ENCODE results near the gene CBFB. TPM values are rescaled to one million over a fixed set of nuclear protein-coding genes. Genes with fewer than 3 reads are reported as not detected.
A peak's percentile ranks its signal among the peaks of the same experiment; 100 is the strongest.

The CBFB gene
- total RNA-seq, 2 donors from 2014 or later = 78.5 to 85.4 TPM

DNA sequence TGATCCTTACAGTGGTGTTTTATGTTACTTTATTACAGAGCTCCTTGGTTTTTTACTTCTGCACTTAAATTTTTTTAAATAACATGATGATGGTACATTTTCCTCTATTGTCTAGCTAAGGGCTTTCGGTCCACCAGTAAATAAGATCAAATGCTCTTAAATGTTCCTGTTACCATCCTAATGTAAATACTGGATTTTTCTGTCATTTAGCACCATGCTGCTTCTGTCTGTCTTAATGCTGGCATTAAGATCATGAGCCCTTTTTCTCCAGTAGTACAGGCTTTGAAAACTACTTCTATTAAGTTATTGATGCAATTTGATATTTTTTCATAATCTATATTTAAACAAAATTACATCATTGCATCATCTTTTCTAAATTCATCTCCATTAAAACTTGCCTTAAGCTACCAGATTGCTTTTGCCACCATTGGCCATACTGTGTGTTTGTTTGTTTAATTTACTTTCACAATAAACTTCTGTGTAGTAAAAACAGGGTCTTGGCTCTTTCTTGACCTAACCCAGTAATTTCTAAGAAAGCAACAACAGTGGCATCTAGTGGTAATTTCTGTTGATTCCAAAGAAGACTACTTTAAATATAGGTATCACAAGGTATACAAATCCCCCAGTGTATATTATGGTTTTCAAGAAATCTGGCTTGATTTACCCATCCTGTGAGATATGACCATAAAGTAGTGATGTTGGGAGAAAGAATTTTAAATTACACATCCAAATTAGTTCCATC is 71.8 kb downstream of the CBFB start:
- no peaks in the 10 kb centered on the region for H3K9me3 ChIP-seq (ENCODE audit: control insufficient read depth, low read length, poor library complexity, severe bottlenecking)
- H3K27me3 Mint-ChIP-seq = no peaks in the 10 kb centered on the region
- DNase-seq (no peak), ATAC-seq (peak; percentile 39)
- peaks cover 2% of the 10 kb centered on the region for H3K4me1 Mint-ChIP-seq
- H3K4me3 Mint-ChIP-seq = no peak overlapping the region
- peak overlapping the region; percentile 4 for H3K27ac Mint-ChIP-seq
- no peaks in the 10 kb centered on the region for H3K36me3 Mint-ChIP-seq (ENCODE audit: low read depth)

DNA sequence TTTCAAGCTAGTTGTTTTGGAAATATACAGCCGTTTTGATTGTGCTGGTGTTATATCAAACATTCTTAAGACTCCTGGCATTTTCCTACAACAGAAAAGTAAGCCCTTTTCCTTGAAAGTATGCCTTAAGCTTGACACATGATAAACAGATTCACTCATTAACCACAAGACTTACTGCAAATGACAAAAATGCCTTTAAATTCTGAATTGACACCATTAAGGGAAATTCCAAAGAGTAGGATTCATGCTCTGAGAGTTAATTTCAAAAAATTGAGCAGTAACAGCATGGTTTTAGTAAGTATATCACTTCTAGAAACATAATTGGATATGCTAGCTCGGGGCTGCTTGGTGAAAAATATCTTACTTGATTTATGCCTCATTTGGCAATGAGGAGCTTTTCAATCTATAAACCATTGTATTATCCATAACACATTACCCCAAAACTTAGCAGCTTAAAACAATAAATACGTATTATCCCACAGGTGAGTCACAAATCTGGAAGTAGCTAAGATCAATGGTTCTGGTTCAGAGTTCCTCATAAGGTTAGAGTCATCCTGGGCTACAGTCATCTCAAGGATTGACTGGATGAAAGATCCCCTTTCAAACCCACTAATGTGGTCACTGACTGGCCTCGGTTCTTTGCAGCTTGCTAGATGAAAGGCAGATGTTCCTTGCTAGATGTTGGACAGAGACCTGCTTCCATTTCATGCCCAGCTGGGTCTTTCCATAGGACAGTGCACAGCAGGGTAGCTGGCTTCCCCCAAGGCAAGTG is 72.5 kb downstream of the CBFB start:
- Mint-ChIP-seq H3K27me3 (no peaks in the 10 kb centered on the region), H3K36me3 (ENCODE audit: low read depth) (no peaks in the 10 kb centered on the region), H3K4me3 (no peak overlapping the region), H3K4me1 (peaks cover 2% of the 10 kb centered on the region), H3K27ac (peak overlapping the region; percentile 4)
- DNase-seq = no peak
- no peaks in the 10 kb centered on the region for H3K9me3 ChIP-seq (ENCODE audit: control insufficient read depth, low read length, poor library complexity, severe bottlenecking)
- no peak for ATAC-seq

DNA sequence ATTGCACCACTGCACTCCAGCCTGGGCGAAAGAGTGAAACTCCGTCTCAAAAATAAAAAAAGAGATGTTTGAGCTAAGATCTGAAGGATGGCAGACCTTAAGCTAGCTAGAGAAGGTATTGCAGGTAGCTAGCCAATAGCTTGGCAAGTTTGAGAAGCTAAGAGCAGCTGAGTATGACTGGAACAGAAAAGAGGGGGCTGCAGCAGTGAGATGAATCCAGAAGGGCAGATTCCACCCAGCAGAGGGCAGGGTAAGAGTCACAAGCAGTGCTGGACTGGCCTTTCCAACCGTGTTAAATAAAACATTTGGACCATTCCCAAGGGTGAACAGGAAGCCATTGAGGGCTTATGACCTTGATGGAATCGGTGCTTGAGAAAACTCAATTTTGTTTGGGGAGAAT is 75.1 kb downstream of the CBFB start:
- Mint-ChIP-seq H3K4me3 (no peak overlapping the region), H3K27ac (peak overlapping the region; percentile 62), H3K4me1 (peaks cover 2% of the 10 kb centered on the region), H3K27me3 (no peaks in the 10 kb centered on the region), H3K36me3 (ENCODE audit: low read depth) (no peaks in the 10 kb centered on the region)
- H3K9me3 ChIP-seq (ENCODE audit: control insufficient read depth, low read length, poor library complexity, severe bottlenecking) = no peaks in the 10 kb centered on the region
- no peak for DNase-seq
- ATAC-seq = no peak

DNA sequence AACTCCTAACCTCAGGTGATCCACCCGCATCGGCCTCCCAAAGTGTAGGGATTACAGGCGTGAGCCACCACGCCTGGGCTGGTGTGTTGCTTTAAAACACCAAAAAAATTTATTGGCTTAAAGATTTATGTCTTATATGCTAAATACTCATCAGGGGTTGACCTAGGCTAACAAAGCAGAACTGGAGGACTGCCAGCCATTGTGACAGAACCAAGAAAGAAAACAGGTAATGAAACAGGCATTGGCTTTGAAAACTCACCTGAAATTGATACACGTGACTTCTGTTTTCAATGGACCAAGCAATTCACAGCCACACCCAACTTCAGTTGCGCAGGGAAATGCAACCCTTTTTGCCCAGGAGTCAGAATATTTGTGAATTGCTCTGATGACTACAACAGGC is 75.9 kb downstream of the CBFB start:
- no peaks in the 10 kb centered on the region for H3K9me3 ChIP-seq (ENCODE audit: control insufficient read depth, low read length, poor library complexity, severe bottlenecking)
- H3K27me3 Mint-ChIP-seq = no peaks in the 10 kb centered on the region
- no peak overlapping the region for H3K27ac Mint-ChIP-seq
- DNase-seq (no peak), ATAC-seq (no peak)
- H3K36me3 Mint-ChIP-seq (ENCODE audit: low read depth) = no peaks in the 10 kb centered on the region
- no peak overlapping the region for H3K4me3 Mint-ChIP-seq
- peaks cover 8% of the 10 kb centered on the region for H3K4me1 Mint-ChIP-seq

DNA sequence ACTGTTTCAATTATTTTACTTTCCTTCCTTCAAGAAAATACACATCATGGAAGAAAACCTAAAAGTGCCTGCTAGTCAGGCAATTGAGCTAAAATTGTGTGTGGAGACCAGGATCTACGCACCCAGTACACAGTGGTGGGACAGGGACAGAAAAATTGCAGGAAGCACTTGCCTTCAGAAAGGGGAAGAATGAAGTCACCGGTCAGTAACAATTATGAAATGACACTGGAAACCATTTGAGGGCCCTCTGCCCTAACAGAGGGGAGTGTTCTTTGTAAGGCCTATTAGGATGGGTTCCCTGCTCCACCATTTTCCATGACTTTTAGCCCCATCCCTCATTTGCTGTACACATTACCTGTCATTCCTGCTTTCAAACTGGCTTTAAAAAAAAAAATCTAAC is 76.3 kb downstream of the CBFB start:
- ATAC-seq = no peak
- H3K4me3 Mint-ChIP-seq = no peak overlapping the region
- H3K36me3 Mint-ChIP-seq (ENCODE audit: low read depth) = no peaks in the 10 kb centered on the region

DNA sequence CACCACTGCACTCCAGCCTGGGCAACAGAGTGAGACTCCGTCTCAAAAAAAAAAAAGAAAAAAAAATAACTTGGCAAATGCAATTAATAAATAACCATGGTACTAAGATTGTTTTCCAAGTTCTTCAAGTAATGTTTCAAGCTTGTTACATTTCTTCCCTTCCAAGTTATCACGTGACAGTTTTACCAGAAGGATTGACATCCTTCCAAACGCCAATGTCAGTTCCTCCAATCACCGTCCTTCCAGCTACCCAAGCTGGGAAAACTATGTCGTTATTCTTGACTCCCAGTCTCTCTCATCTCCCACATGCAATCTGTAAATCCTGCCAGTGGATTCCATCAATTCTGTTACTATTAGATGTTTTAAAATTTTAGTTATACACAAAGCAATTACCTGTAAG is 76.9 kb downstream of the CBFB start:
- Mint-ChIP-seq H3K27me3 (no peaks in the 10 kb centered on the region), H3K36me3 (ENCODE audit: low read depth) (no peaks in the 10 kb centered on the region), H3K4me1 (peaks cover 15% of the 10 kb centered on the region), H3K4me3 (no peak overlapping the region), H3K27ac (no peak overlapping the region)
- no peak for DNase-seq
- H3K9me3 ChIP-seq (ENCODE audit: control insufficient read depth, low read length, poor library complexity, severe bottlenecking) = no peaks in the 10 kb centered on the region
- no peak for ATAC-seq

More for the DNA sequence above, 76.3 kb downstream of the CBFB start:
- DNase-seq = no peak
- no peaks in the 10 kb centered on the region for H3K9me3 ChIP-seq (ENCODE audit: control insufficient read depth, low read length, poor library complexity, severe bottlenecking)
- H3K27me3 Mint-ChIP-seq = no peaks in the 10 kb centered on the region
- peaks cover 10% of the 10 kb centered on the region for H3K4me1 Mint-ChIP-seq
- no peak overlapping the region for H3K27ac Mint-ChIP-seq

DNA sequence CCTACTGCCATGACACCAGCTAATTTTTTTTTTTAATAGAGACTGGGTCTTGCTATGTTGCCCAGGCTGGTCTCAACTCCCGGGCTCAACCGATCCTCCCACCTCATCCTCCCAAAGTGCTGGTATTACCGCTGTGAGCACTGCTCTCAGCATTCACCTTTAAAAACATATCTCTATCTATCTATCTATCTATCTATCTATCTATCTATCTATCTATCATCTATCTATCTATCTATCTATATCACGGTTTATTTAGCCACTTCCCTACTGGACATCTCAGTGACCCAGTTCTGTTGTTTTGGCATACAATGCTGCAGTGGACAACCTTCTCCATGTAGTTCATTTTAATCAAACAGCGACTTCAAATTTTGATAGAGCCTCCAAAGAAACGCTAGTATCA is 79.5 kb downstream of the CBFB start:
- Mint-ChIP-seq H3K4me1 (peaks cover 29% of the 10 kb centered on the region), H3K36me3 (ENCODE audit: low read depth) (peaks cover 2% of the 10 kb centered on the region), H3K27me3 (no peaks in the 10 kb centered on the region), H3K4me3 (no peak overlapping the region), H3K27ac (no peak overlapping the region)
- ATAC-seq (no peak), DNase-seq (no peak)
- H3K9me3 ChIP-seq (ENCODE audit: control insufficient read depth, low read length, poor library complexity, severe bottlenecking) = no peaks in the 10 kb centered on the region

DNA sequence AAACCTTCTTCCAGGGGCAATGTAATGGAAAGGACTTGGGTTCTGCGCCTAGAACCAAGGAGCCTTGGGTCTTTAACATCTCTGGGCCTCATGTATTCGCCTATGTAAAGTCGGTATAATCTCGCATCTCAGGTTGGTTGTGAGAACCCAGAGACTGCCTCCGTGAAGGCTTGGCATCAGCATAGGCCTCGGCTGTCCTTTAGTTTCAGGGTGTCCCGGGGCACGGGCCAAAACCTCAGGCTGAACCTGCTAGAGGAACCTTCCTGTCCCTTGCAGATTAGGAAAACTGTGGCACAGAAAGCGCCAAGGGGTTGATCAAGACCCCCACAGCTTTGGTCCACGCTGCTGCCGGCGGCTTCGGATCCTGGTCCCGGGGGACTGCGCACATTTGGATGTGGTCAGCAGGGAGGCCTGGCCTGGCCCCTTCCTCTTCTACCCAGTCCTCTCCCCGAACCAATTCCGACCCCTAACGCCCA is 80.0 kb downstream of the CBFB start:
- no peak for DNase-seq
- peak overlapping the region; percentile 97 for H3K4me3 Mint-ChIP-seq
- no peaks in the 10 kb centered on the region for H3K9me3 ChIP-seq (ENCODE audit: control insufficient read depth, low read length, poor library complexity, severe bottlenecking)

DNA sequence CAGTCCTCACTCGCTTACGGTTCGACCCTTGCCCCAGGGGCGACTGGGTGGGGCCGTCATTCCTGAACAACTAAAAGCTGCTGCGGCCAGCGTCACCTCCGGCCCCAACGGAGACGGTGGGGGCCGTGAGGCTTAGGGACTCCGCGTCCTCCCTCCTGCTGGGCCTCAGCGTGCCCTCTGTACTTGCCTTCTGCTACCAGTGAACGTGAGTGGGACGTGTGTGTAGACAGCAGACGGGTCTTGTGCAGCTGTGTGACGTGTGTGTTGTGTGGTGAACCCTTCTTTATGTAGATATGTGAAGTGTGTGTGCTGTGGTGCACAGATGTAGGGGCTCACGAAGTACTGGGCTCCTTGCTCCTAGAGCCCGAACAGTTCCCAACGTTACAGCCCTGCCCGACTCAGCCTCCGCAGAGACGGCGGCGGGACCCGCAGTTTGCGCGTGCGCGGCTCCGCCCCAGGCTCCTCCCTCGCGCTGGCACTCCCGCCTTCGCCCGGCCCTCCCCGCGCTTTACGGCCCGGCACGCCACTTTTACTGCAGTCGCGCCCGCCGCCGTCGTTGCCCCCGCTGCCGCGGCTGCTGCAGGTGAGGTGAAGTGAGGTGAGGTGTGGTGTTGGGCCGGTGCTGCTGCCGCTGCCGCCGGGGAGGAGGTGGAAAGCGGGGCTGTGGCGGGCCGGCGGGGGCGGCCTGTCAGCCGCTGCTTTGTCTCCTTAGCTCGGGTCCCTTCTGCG is 80.6 kb downstream of the CBFB start, which contains the start of gene PHAF1:
Gene PHAF1, plus strand, starts transcription at position 535 of the 729 bp plus-strand sequence. CDS start 235 bp downstream, outside the sequence.
- Mint-ChIP-seq H3K4me1 (peaks cover 32% of the 10 kb centered on the region), H3K27me3 (no peaks in the 10 kb centered on the region), H3K4me3 (peak within 1 kb of the TSS; percentile 97), H3K27ac (peak within 1 kb of the TSS; percentile 86), H3K36me3 (ENCODE audit: low read depth) (peaks cover 3% of the 10 kb centered on the region)
- ATAC-seq = peak; percentile 92
- H3K9me3 ChIP-seq (ENCODE audit: control insufficient read depth, low read length, poor library complexity, severe bottlenecking) = no peaks in the 10 kb centered on the region
- DNase-seq = peak; percentile 96 to 98 (median 97)

More for the DNA sequence above, 80.0 kb downstream of the CBFB start:
- ATAC-seq = no peak
- H3K4me1 Mint-ChIP-seq = peaks cover 29% of the 10 kb centered on the region
- H3K27me3 Mint-ChIP-seq = no peaks in the 10 kb centered on the region
- H3K27ac Mint-ChIP-seq = peak overlapping the region; percentile 86
- peaks cover 2% of the 10 kb centered on the region for H3K36me3 Mint-ChIP-seq (ENCODE audit: low read depth)

DNA sequence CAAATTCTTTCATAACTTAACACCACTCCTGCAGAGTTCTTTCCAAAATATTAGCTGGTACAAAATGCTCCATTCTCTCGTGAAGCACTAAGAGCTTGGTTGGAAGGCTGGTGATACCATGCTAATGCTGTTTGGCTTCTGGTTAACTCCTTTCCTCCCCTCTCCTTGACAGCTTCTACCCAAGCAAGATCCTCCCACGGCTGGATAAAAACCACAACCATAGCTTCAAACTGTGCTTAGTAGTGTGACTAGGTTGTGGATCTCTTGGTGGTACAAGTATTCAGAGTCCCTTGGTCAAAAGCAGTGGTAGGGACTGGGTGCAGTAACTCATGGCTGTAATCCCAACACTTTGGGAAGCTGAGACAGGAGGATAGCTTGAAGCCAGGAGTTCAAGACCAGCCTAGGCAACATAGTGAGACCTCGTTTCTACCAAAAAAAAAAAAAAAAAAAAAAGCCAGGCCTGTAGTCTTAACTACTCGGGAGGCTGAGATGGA is 83.0 kb downstream of the CBFB start:
- Mint-ChIP-seq H3K4me3 (no peak overlapping the region), H3K27ac (peak overlapping the region; percentile 86), H3K27me3 (no peaks in the 10 kb centered on the region), H3K4me1 (peaks cover 44% of the 10 kb centered on the region), H3K36me3 (ENCODE audit: low read depth) (peaks cover 8% of the 10 kb centered on the region)
- DNase-seq (no peak), ATAC-seq (no peak)
- H3K9me3 ChIP-seq (ENCODE audit: control insufficient read depth, low read length, poor library complexity, severe bottlenecking) = no peaks in the 10 kb centered on the region

DNA sequence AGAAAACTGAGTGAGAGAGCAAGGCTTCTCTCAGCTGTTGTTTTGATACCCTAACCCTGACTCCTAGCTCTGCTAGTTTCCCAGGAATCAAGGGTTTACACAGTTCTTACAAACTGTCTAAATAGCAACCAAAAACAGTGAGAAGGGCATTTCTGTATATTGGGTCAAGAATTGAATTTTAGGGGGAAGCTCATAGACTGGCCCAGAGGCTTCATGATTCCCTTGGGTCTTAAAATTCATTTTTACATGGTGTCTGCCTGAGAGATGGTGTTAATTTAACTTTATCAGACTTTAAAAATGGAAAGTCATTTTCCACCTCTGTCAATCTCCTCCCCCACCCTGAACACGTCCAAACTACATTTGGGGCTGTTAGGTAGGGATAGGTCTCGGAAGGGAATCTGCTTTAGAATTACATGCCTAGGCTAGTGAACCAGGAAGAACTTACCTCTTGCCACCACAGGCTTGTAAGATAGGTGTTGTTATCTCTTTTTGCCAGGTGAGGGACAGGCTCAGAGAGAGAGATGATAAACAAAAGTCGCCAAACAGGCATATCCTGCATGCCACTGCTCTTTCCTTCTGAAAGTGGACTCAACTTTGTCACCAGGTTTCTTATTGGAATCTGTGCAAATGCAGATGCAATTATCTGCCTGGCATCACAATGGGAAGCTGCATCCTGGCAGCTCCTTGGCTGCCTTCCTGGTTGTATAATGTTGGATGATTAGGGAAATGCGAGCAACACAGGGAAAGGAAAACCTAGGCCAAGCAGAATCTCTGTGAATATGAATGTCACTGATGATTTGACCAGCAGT is 83.8 kb downstream of the CBFB start:
- H3K4me1 Mint-ChIP-seq = peaks cover 46% of the 10 kb centered on the region
- no peaks in the 10 kb centered on the region for H3K27me3 Mint-ChIP-seq
- no peak overlapping the region for H3K4me3 Mint-ChIP-seq
- H3K27ac Mint-ChIP-seq = peak overlapping the region; percentile 86
- no peaks in the 10 kb centered on the region for H3K9me3 ChIP-seq (ENCODE audit: control insufficient read depth, low read length, poor library complexity, severe bottlenecking)
- peaks cover 8% of the 10 kb centered on the region for H3K36me3 Mint-ChIP-seq (ENCODE audit: low read depth)
- DNase-seq (no peak), ATAC-seq (no peak)

DNA sequence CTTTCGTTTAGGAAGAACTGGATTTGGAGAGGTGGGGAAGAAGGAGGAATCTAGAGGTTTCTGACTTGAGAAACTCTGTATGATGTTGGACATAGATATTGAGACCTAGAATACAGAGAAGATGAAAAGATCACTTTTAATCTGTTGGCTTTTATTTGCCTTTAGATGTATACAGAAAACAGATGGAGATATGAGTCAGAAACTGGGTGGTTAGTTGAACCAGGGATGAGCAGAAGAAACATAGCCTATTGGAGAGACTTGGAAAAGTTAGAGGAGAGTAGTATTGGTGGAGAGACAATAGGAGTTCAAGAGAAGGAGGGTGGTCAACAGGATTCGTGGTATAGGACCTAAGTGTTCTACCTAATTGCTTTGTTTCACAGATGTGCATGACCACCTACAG is 85.8 kb downstream of the CBFB start:
- ATAC-seq (no peak), DNase-seq (no peak)
- H3K4me1 Mint-ChIP-seq = peaks cover 42% of the 10 kb centered on the region
- H3K27me3 Mint-ChIP-seq = no peaks in the 10 kb centered on the region
- peaks cover 8% of the 10 kb centered on the region for H3K36me3 Mint-ChIP-seq (ENCODE audit: low read depth)
- H3K27ac Mint-ChIP-seq = peak overlapping the region; percentile 92
- no peak overlapping the region for H3K4me3 Mint-ChIP-seq
- no peaks in the 10 kb centered on the region for H3K9me3 ChIP-seq (ENCODE audit: control insufficient read depth, low read length, poor library complexity, severe bottlenecking)
